NAMALWA (cell line): ENCODE data around the gene EMD.
A peak's percentile ranks its signal among the peaks of the same experiment; 100 is the strongest.
"Not testable (repeated sequence)": the region's sequence is repeated elsewhere in the genome, so short reads cannot be mapped to it uniquely, and the experiment has no call there.

Experiments
- DNase-seq: peaks from one replicate; pipeline ENCODE4 v3.0.0-alpha.2; 2015; ENCODE audit warnings: low spot score

The EMD gene

GRCh38 chrX:154371017-154371788, 7.9 kb upstream of the EMD start:
- DNase-seq: peak; percentile 92

GRCh38 chrX:154371789-154372300, 7.2 kb upstream of the EMD start:
- DNase-seq: no peak

GRCh38 chrX:154372612-154373022, 6.5 kb upstream of the EMD start:
- DNase-seq: peak; percentile 20

- no peak for DNase-seq
Observed at GRCh38 chrX:154373340-154374306, 5.5 kb upstream of the EMD start.

- DNase-seq: no peak
Observed at GRCh38 chrX:154374313-154375155, 4.6 kb upstream of the EMD start, which contains the start of gene FLNA. FLNA (minus strand) TSS chrX:154374634; CDS start chrX:154371245, 3,389 bp downstream.

- no peak for DNase-seq
Observed at GRCh38 chrX:154375156-154375504, 4.0 kb upstream of the EMD start.

- DNase-seq: no peak
Observed at GRCh38 chrX:154376774-154377173, 2.3 kb upstream of the EMD start.

- no peak for DNase-seq
Observed at GRCh38 chrX:154378059-154378798, 866 bp upstream of the EMD start.

- no peak for DNase-seq
Observed at GRCh38 chrX:154379569-154379951, 465 bp downstream of the EMD start.

- DNase-seq: no peak
Observed at GRCh38 chrX:154380153-154380552, 1.1 kb downstream of the EMD start.

- no peak for DNase-seq
Observed at GRCh38 chrX:154380787-154381186, 1.7 kb downstream of the EMD start.

- DNase-seq: no peak
Observed at GRCh38 chrX:154381271-154381670, 2.2 kb downstream of the EMD start.

- no peak for DNase-seq
Observed at GRCh38 chrX:154382483-154383069, 3.5 kb downstream of the EMD start.

GRCh38 chrX:154383359-154384283, 4.5 kb downstream of the EMD start:
- no peak for DNase-seq

- no peak for DNase-seq
Observed at GRCh38 chrX:154384284-154384892, 5.3 kb downstream of the EMD start.

GRCh38 chrX:154388094-154388493, 9.0 kb downstream of the EMD start:
- not testable (repeated sequence) for DNase-seq

- not testable (repeated sequence) for DNase-seq
Observed at GRCh38 chrX:154388649-154389048, 9.6 kb downstream of the EMD start.

- not testable (repeated sequence) for DNase-seq
Observed at GRCh38 chrX:154389812-154390747, 11.0 kb downstream of the EMD start.
